Fibroblast of lung (primary cell): Measurements from ENCODE around the gene DNMT3B.

Experiments
- EZH2 ChIP-seq: IDR thresholded peaks from 2 replicates; pipeline ENCODE4 v1.5.1; 2012; ENCODE audit warnings: low read length, control low read depth, mild to moderate bottlenecking; ENCODE audit errors: missing control alignments
- TF ChIP-seq, protein P1 (sequence below), 2 donors: IDR thresholded peaks in 1 of 2; conservative IDR thresholded peaks in 1 of 2; 1 replicate in 1 of 2; 2 replicates in 1 of 2; pipeline ENCODE4 v1.5.1; 2011 to 2012; ENCODE audit warnings: low read length in 2 of 2, control low read depth in 1 of 2, inconsistent platforms in 1 of 2, low read depth in 1 of 2, mild to moderate bottlenecking in 1 of 2

DNA sequence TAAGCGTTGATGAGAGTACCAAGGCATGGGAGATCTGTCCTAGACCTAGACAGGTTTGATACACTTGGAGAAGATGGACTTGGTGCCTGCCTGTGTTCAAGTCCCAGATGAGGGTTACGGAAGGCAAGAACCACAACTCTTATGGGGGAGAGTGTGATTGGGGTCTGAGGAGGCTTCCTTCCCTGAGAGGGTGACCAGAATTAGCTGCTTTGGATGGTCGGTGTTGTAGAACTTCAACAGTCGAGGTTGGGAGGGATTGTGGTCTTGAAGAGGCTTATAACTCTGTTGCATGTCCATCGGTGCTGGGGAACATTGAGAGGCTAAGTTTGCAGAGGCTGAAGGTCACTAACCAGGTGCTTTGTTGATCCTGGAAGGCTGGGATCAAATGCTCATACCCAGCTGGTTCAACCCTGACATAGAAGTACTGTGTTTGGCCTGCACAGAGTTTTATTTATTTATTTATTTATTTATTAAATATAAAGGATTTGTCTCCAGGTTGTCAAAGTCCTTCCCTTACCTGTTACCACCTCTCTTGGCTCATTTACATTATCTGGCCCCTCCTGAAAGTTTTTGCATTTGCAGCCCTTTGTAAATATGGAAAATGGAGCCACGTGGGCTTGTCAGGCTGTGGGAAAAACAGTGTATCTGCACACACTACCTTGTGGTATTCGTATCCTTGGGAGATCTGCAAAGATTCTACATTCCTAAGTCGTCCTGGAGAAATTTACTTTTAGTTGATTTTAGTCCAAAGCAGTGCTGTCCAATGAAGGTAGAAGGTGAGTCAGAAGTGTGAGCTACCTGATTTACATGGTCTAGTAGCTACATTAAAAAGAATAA lies 80.7 kb downstream of the DNMT3B start:
- TF ChIP-seq, protein P1, sequence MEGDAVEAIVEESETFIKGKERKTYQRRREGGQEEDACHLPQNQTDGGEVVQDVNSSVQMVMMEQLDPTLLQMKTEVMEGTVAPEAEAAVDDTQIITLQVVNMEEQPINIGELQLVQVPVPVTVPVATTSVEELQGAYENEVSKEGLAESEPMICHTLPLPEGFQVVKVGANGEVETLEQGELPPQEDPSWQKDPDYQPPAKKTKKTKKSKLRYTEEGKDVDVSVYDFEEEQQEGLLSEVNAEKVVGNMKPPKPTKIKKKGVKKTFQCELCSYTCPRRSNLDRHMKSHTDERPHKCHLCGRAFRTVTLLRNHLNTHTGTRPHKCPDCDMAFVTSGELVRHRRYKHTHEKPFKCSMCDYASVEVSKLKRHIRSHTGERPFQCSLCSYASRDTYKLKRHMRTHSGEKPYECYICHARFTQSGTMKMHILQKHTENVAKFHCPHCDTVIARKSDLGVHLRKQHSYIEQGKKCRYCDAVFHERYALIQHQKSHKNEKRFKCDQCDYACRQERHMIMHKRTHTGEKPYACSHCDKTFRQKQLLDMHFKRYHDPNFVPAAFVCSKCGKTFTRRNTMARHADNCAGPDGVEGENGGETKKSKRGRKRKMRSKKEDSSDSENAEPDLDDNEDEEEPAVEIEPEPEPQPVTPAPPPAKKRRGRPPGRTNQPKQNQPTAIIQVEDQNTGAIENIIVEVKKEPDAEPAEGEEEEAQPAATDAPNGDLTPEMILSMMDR (conservative IDR thresholded peaks at IDR 0.05 in 1 of 2, IDR thresholded peaks at IDR 0.05 in 1 of 2; ENCODE audit: low read depth in 1 of 2, low read length in 2 of 2): no peak
- TF ChIP-seq EZH2: no peak
